ENCODE measurements around the gene ARL16. TPM values are rescaled to one million over a fixed set of nuclear protein-coding genes. Genes with fewer than 3 reads are reported as not detected.
A peak's percentile ranks its signal among the peaks of the same experiment; 100 is the strongest.

ARL16 gene
- total and polyA plus RNA-seq, 2 of the 8 experiments (the other 6 are each of a cell fraction or from before 2014, with no cell fraction given) = 37.0 to 60.8 TPM

DNA sequence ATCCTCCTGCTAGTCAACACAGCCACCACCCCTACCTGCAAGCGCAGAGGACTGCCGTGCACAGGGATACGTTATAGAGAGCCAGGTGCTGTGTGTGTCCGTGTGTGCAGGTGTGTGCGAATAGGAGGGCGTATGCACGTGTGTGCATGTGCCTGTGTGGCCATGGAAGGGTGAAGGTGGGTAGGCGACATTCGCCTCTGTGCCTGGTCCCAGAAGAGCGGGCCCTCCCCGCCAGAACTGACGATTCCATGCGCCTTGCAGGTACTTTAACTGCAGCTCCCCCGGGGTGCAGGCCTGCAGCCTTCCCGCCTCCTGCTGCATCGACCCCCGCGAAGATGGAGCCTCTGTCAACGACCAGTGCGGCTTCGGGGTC, 36.0 kb downstream of the ARL16 start:
- Histone ChIP-seq H3K56ac (replicated peaks; ENCODE audit: insufficient read length, low read depth, low read length) (no peak overlapping the region), H2AK5ac (ENCODE audit: low read depth, low read length) (peak overlapping the region; percentile 57; the same call in 1 of the 2 replicates), H4K91ac (replicated peaks; ENCODE audit: insufficient read length, low read length) (peak overlapping the region; percentile 69), H3K27ac (ENCODE audit: low read depth, low read length) (no peak overlapping the region), H4K20me1 (replicated peaks in 1 of 2; ENCODE audit: control insufficient read depth in 1 of 2, insufficient read depth in 2 of 2, low read length in 2 of 2) (peaks cover 0 to 2% of the 10 kb centered on the region in 2 experiments), H3K18ac (ENCODE audit: extremely low read depth, low read length) (no peak overlapping the region; the same call in 1 of the 2 replicates), H3K4me1 (replicated peaks in 1 of 4; ENCODE audit: control insufficient read depth in 3 of 4, insufficient read depth in 4 of 4, low read length in 3 of 4) (peaks cover 0 to 14% (median 1%) of the 10 kb centered on the region in 4 experiments; a peak in 4 of 7 replicates), H3K79me1 (ENCODE audit: low read depth, low read length) (peaks cover 7% of the 10 kb centered on the region), H3K9ac (replicated peaks in 1 of 4; ENCODE audit: extremely low read depth in 1 of 4, low read depth in 3 of 4, low read length in 3 of 4) (peak overlapping the region in 1 of 4 experiments; percentile 30; a peak in 1 of 7 replicates), H3K23me2 (ENCODE audit: low read depth, low read length) (peaks cover 10% of the 10 kb centered on the region), H2BK120ac (replicated peaks; ENCODE audit: low read depth, low read length) (no peak overlapping the region), H3K27me3 (replicated peaks in 1 of 4; ENCODE audit: control insufficient read depth in 3 of 4, extremely low read depth in 1 of 4, insufficient read depth in 3 of 4, low read length in 3 of 4) (peaks cover 2 to 15% (median 9%) of the 10 kb centered on the region in 4 experiments; a peak in 5 of 7 replicates), H2BK15ac (ENCODE audit: low read length) (peak overlapping the region; percentile 23; the same call in 1 of the 2 replicates), H3K14ac (ENCODE audit: insufficient read length) (no peak overlapping the region), H3K4me2 (ENCODE audit: insufficient read depth in 1 of 2, low read depth in 2 of 2, low read length in 2 of 2) (peak overlapping the region; percentile 59 to 76), H2BK12ac (ENCODE audit: low read depth, low read length) (peak overlapping the region; percentile 20; the same call in 1 of the 2 replicates), H3K79me2 (ENCODE audit: control insufficient read depth in 1 of 2, insufficient read depth in 2 of 2, low read length in 2 of 2) (no peaks in the 10 kb centered on the region), H3K4ac (replicated peaks; ENCODE audit: insufficient read length, low read depth, low read length) (no peak overlapping the region), H3K36me3 (ENCODE audit: control insufficient read depth in 2 of 4, insufficient read depth in 4 of 4, low read length in 3 of 4) (peaks cover 0 to 3% (median 1%) of the 10 kb centered on the region in 4 experiments; a peak in 3 of 8 replicates), H2BK20ac (ENCODE audit: low read length) (no peak overlapping the region), H3K4me3 (ENCODE audit: extremely low read depth in 1 of 4, insufficient read depth in 2 of 4, low read depth in 3 of 4, low read length in 4 of 4) (peak overlapping the region in 2 of 4 experiments; percentile 15 to 38; a peak in 3 of 8 replicates), H3K9me3 (ENCODE audit: insufficient read depth in 2 of 2, low read depth in 1 of 2, low read length in 1 of 2) (no peaks in the 10 kb centered on the region), H3K23ac (ENCODE audit: insufficient read length) (no peak overlapping the region), H4K5ac (ENCODE audit: insufficient read length, low read depth, low read length) (no peak overlapping the region), H2BK5ac (ENCODE audit: low read depth, low read length) (no peak overlapping the region), H2AFZ (ENCODE audit: low read length) (no peak overlapping the region), H4K8ac (ENCODE audit: extremely low read depth, insufficient read depth, low read length) (peak overlapping the region; percentile 89)
- CTCF ChIA-PET (ENCODE audit: partially characterized antibody) = interaction anchor here (0.6 to 3.5 kb wide), 8 partner anchors 11 to 75 kb away, joined by 3 to 9 read pairs (median 3); no protein-coding TSS in a partner anchor
- POLR2A ChIA-PET (ENCODE audit: partially characterized antibody) = interaction anchor here (0.7 to 4.4 kb wide), 16 partner anchors 9 to 135 kb away, joined by 3 to 23 read pairs (median 6); partner anchors contain the start of genes ACTG1, ARL16, FAAP100 and HGS
- WGBS, 2 experiments (ENCODE audit: extremely low coverage in 1 of 2, insufficient coverage in 1 of 2, insufficient read length in 1 of 2, insufficient replicate concordance in 2 of 2, low coverage in 1 of 2, low lambda C conversion rate in 2 of 2, missing lambda C conversion rate in 1 of 2) = 80% methylated on average over 19 of the region's 21 CpGs; no CpG with 5 or more reads in 1 of the 2 experiments
- TF ChIP-seq GABPA (IDR thresholded peaks at IDR 0.05; ENCODE audit: borderline replicate concordance, insufficient read depth, low read length) (no peak), FOSL1 (IDR thresholded peaks at IDR 0.05; ENCODE audit: insufficient read depth, low read depth, low read length) (no peak)
- peak in 1 of 2 experiments; percentile 53 for DNase-seq (ENCODE audit: low read depth in 1 of 2, low spot score in 2 of 2)
- FAIRE-seq = no peak
